ENCODE measurements around the gene PSMC3IP. TPM values are rescaled to one million over a fixed set of nuclear protein-coding genes. Genes with fewer than 3 reads are reported as not detected.
"Not testable (repeated sequence)": the region's sequence is repeated elsewhere in the genome, so short reads cannot be mapped to it uniquely, and the experiment has no call there.

Gene PSMC3IP
- total and polyA plus RNA-seq, 7 donors: 0.26 to 13.3 (median 3.3) TPM

- H3K27me3 ChIP-seq (ENCODE audit: insufficient read depth in 3 of 3, low read length in 2 of 3): no peaks in the 10 kb centered on the region
- H3K27ac ChIP-seq: peak overlapping the region; percentile 16
- no peaks in the 10 kb centered on the region for H3K9me3 ChIP-seq
- no peak for TF ChIP-seq CTCF (IDR thresholded peaks at IDR 0.05)
- 75 to 79% (median 77%) methylated on average over 17 of the region's 17 CpGs for WGBS, 3 donors
- ATAC-seq: no peak
- intact Hi-C loops (cut with DNase I): no loop called here
- H3K4me3 ChIP-seq: no peak overlapping the region
- H3K36me3 ChIP-seq (ENCODE audit: insufficient read depth in 1 of 2, low read depth in 1 of 2): peaks cover 0 to 59% of the 10 kb centered on the region in 2 donors
- peaks cover 28% of the 10 kb centered on the region for H3K4me1 ChIP-seq
- DNase-seq: peak in 1 of 2 donors; percentile 40
Measured at GRCh38 chr17:42541041-42541833, 36.3 kb downstream of the PSMC3IP start.

GRCh38 chr17:42540558-42540957 is 37.0 kb downstream of the PSMC3IP start:
- WGBS, 3 donors: 89 to 92% (median 90%) methylated on average over 4 of the region's 4 CpGs
- H3K36me3 ChIP-seq (ENCODE audit: insufficient read depth in 1 of 2, low read depth in 1 of 2): peaks cover 0 to 59% of the 10 kb centered on the region in 2 donors
- intact Hi-C loops (cut with DNase I); H3K4me3 ChIP-seq; DNase-seq; ATAC-seq; H3K27me3 ChIP-seq (ENCODE audit: insufficient read depth in 3 of 3, low read length in 2 of 3); H3K9me3 ChIP-seq: not testable (repeated sequence)
- H3K27ac ChIP-seq: peak overlapping the region; percentile 16
- peaks cover 29% of the 10 kb centered on the region for H3K4me1 ChIP-seq

- H3K9me3 ChIP-seq: no peaks in the 10 kb centered on the region
- ATAC-seq: no peak
- H3K27ac ChIP-seq: peak overlapping the region; percentile 92
- intact Hi-C loops (cut with DNase I): no loop called here
- no peak overlapping the region for H3K4me3 ChIP-seq
- peaks cover 0 to 54% of the 10 kb centered on the region in 2 donors for H3K36me3 ChIP-seq (ENCODE audit: insufficient read depth in 1 of 2, low read depth in 1 of 2)
- WGBS, 3 donors: 94 to 97% (median 94%) methylated on average over 14 of the region's 14 CpGs
- no peaks in the 10 kb centered on the region for H3K27me3 ChIP-seq (ENCODE audit: insufficient read depth in 3 of 3, low read length in 2 of 3)
- TF ChIP-seq CTCF (IDR thresholded peaks at IDR 0.05): no peak
- peaks cover 27% of the 10 kb centered on the region for H3K4me1 ChIP-seq
- peak in 1 of 2 donors; percentile 50 for DNase-seq
Measured at GRCh38 chr17:42538482-42538881, 39.0 kb downstream of the PSMC3IP start.

GRCh38 chr17:42537826-42538451 is 39.6 kb downstream of the PSMC3IP start:
- no peaks in the 10 kb centered on the region for H3K27me3 ChIP-seq (ENCODE audit: insufficient read depth in 3 of 3, low read length in 2 of 3)
- no peak for TF ChIP-seq CTCF (IDR thresholded peaks at IDR 0.05)
- 91 to 98% (median 96%) methylated on average over 5 of the region's 5 CpGs for WGBS, 3 donors
- H3K36me3 ChIP-seq (ENCODE audit: insufficient read depth in 1 of 2, low read depth in 1 of 2): peaks cover 0 to 49% of the 10 kb centered on the region in 2 donors
- no peak for ATAC-seq
- no peaks in the 10 kb centered on the region for H3K9me3 ChIP-seq
- peak overlapping the region; percentile 92 for H3K27ac ChIP-seq
- H3K4me3 ChIP-seq: peak overlapping the region; percentile 74
- peak in 1 of 2 donors; percentile 49 for DNase-seq
- intact Hi-C loops (cut with DNase I): no loop called here
- H3K4me1 ChIP-seq: peaks cover 23% of the 10 kb centered on the region

- no peaks in the 10 kb centered on the region for H3K9me3 ChIP-seq
- intact Hi-C loops (cut with DNase I): no loop called here
- ATAC-seq: peak in 2 of 4 donors; percentile 1
- peaks cover 0 to 42% of the 10 kb centered on the region in 2 donors for H3K36me3 ChIP-seq (ENCODE audit: insufficient read depth in 1 of 2, low read depth in 1 of 2)
- WGBS, 3 donors: 50 to 75% (median 56%) methylated on average over 30 of the region's 31 CpGs
- no peaks in the 10 kb centered on the region for H3K27me3 ChIP-seq (ENCODE audit: insufficient read depth in 3 of 3, low read length in 2 of 3)
- H3K27ac ChIP-seq: peak overlapping the region; percentile 92
- peaks cover 25% of the 10 kb centered on the region for H3K4me1 ChIP-seq
- DNase-seq: peak in 1 of 2 donors; percentile 61
- H3K4me3 ChIP-seq: peak overlapping the region; percentile 74
- TF ChIP-seq CTCF (IDR thresholded peaks at IDR 0.05): no peak
Measured at GRCh38 chr17:42537156-42537805, 40.2 kb downstream of the PSMC3IP start.
